NOMO-1 treated with dmso at 0.1 percent for 144 hours (cell line): ENCODE results near the gene CDH13.

ENCODE experiments used
- DNase-seq: peaks from one replicate; lab custom pipeline; 2025; ENCODE audit not compliant: unreplicated experiment; lab: John Stamatoyannopoulos, UW

Gene CDH13

GRCh38 chr16:82773018-82773417, 146.2 kb downstream of the CDH13 start:
- no peak for DNase-seq

DNA sequence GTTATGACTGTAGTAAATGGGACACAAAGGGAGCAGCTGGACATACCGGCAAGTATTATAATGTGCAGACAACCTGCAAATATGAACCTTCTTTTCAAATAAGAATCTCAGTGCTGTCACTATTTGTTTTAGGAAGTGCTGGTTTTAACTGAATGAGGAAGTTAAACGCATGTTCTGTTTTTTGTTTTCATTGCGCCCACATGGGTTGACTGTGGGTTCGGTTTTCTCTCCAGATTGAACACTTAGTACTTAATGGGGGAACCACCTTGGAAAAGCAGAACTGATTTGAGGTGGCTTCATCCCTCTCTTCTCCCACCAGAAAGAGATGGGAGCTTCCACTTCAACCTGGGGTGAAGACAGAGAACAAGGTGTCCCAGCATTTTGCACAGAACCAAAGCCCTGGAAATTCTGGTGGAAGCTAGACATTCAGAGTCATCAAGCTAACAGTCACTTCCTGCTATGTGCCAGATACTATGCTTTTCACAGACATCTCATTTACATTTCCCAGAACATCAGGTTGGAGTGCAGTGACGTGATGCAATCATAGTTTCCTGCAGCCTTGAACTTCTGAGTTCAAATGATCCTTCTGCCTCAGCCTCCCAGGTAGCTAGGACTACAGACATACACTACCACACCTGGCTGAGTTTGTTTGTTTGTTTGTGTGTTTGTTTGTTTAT, 149.8 kb downstream of the CDH13 start:
- no peak for DNase-seq

GRCh38 chr16:82782715-82783251, 156.0 kb downstream of the CDH13 start:
- no peak for DNase-seq

GRCh38 chr16:82783933-82784572, 157.3 kb downstream of the CDH13 start:
- no peak for DNase-seq

- DNase-seq: no peak
Observed at GRCh38 chr16:82784573-82784968, 157.8 kb downstream of the CDH13 start.

- no peak for DNase-seq
Observed at GRCh38 chr16:82788225-82788624, 161.5 kb downstream of the CDH13 start.

DNA sequence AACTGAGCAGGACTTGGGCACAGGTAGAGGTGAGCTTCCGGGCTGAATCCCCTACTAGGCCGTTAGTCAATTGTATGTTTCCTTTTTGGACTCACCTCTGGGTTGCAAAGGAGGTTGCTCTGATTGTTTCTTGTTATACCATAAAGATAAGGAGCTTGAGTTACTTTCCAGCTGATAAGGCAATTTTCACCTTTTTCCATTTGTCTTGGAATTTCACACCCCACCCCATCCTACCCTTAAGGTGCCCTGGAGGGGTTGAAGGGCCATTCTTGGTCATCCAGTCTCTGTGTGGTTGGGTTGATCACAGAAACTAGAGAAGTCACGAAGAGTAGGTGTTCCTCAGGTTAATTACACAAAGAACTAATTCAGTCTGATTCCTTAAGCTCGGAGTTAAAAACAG, 162.2 kb downstream of the CDH13 start:
- no peak for DNase-seq

- no peak for DNase-seq
Observed at GRCh38 chr16:82792693-82793092, 165.9 kb downstream of the CDH13 start.

GRCh38 chr16:82793528-82794245, 166.9 kb downstream of the CDH13 start:
- no peak for DNase-seq

GRCh38 chr16:82796047-82796446, 169.3 kb downstream of the CDH13 start:
- DNase-seq: no peak

- DNase-seq: no peak
Observed at GRCh38 chr16:82801361-82801760, 174.6 kb downstream of the CDH13 start.

- DNase-seq: no peak
Observed at GRCh38 chr16:82805866-82806265, 179.1 kb downstream of the CDH13 start.

GRCh38 chr16:82807311-82807710, 180.5 kb downstream of the CDH13 start:
- DNase-seq: no peak

DNA sequence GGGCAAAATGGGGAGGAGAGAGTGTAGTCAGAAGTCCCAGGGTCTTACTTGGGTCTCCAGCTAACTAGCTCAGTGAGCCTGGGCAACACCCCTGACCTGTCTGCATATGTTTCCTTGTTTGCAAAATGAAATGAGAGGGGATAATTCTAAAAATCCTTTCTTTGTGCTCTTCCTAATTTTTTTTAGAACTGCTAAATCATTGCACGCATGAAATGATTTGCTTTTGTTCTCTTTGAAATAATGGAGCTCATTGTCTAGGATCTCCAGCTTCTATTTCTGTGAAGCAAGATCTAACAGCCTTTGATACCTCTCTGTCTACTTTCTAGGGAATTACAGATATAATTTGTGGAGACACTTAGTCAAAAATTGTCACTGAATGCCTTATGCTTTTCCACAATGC, 181.3 kb downstream of the CDH13 start:
- no peak for DNase-seq

DNA sequence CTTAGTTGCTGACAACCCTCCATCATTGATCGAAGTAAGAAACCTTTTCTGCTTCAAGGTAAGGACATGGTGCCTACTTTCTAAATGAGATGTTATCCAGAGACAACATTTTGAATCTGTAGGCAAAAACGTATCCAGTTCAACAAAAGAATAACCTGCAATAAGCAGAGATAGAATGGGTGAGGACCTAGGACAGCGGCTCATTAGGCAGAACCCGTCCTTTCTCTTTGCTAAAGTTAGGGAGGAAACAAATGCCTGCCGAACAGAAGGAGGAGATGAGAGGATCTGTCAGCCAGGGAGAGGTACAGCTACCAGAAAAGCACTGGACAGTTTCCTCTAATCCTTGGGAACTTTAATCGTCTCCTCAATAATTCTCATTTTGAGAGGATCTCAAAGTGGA, 183.3 kb downstream of the CDH13 start:
- no peak for DNase-seq

DNA sequence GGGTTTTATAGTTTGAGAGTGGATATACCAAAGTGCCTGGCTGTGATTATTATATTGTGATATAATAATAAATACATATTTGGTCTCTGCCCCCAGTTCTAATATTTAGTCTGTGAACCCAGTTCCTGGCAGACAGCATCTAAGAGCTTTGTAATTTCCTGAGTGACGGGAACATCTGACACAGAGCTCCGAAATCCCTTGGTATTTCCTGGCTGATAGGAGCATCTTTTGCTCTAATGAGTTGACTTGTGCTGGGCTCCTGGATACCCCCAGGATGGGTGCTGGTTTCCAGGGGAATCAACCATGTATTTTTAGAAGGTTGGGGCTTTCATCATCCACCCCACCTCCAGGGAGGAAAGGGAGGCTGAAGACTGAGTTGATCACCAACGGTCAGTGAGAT, 187.3 kb downstream of the CDH13 start:
- DNase-seq: no peak

DNA sequence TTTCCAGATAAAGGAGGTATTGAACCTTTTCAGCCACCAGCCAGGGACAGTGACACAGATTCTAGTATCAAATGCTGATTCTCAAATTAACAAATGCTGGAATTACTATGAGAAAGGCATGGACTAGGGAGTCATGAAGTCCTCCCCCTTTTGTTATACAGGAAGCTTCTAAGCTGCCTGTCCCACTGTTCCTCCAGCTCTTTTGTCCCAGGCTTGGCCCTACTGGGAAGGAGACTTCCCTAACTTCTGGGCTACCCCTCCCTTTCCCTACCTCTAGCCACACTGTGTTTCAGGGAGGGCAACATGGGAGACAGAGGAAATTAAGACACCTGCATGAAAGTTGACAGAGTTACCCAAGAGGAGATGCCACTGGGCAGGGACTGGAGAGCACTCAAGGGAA, 192.5 kb downstream of the CDH13 start:
- no peak for DNase-seq

GRCh38 chr16:82820855-82821254, 194.1 kb downstream of the CDH13 start:
- DNase-seq: no peak

DNA sequence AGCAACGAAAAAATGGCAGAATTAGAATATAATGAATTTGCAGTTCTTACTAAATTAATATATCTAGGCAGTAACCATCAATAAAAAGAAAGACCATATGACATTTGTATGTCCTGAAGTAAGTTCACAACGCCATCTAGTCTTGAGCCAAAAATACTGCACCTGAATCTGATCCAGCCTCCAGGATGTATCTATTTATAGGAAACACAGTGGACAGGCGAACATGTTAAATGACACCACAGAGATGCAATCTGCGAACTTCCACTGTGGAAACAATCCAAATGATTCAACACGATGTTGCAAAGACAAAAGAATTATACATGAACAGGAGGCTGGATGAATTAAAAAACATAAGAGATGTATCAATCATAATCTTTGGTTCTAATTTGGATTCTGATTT, 197.6 kb downstream of the CDH13 start:
- DNase-seq: no peak

GRCh38 chr16:82829301-82829700, 202.5 kb downstream of the CDH13 start:
- no peak for DNase-seq

- DNase-seq: no peak
Observed at GRCh38 chr16:82830944-82831343, 204.2 kb downstream of the CDH13 start.

DNA sequence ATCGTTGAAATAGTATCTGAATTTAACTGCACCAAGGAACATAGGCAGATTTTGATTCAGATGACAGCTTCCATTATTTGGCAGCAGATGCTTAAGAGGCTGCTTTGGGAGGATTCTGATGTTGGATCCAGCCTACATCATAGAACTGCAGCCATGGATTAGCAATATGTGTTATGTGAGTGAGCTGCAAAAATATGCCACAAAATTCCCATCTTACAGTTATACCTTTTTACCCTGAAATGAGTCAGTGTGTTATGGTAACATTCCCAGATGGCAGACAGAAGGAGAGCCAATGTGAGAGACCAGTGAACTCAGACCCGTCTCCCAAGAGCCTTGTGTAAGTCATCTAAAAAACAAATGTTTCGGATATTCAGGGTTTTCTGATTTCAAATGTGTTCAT, 206.1 kb downstream of the CDH13 start:
- DNase-seq: no peak
